ENCODE measurements around the gene RPP14.
"Not testable (repeated sequence)": the region's sequence is repeated elsewhere in the genome, so short reads cannot be mapped to it uniquely, and the experiment has no call there.

RPP14 gene

GRCh38 chr3:58331593-58332152 is 25.6 kb downstream of the RPP14 start:
- no peak for DNase-seq (ENCODE audit: low read depth in 3 of 3, low spot score in 1 of 3)

GRCh38 chr3:58332575-58333188 is 26.6 kb downstream of the RPP14 start, which contains the start of gene PXK:
Gene PXK, plus strand, starts transcription at chr3:58332892. Its CDS starts 97 bp downstream, at chr3:58332989.
- peak; percentile 17 to 75 (median 59) for DNase-seq (ENCODE audit: low read depth in 3 of 3, low spot score in 1 of 3)

GRCh38 chr3:58333206-58334012 is 27.4 kb downstream of the RPP14 start:
- peak in 1 of 3 donors; percentile 27 for DNase-seq (ENCODE audit: low read depth in 3 of 3, low spot score in 1 of 3)

GRCh38 chr3:58334013-58334321 is 27.9 kb downstream of the RPP14 start:
- no peak for DNase-seq (ENCODE audit: low read depth in 3 of 3, low spot score in 1 of 3)

GRCh38 chr3:58334506-58334884 is 28.4 kb downstream of the RPP14 start:
- DNase-seq (ENCODE audit: low read depth in 3 of 3, low spot score in 1 of 3): no peak

- no peak for DNase-seq (ENCODE audit: low read depth in 3 of 3, low spot score in 1 of 3)
These were observed 29.6 kb downstream of the RPP14 start for GRCh38 chr3:58335652-58335947.

- DNase-seq (ENCODE audit: low read depth in 3 of 3, low spot score in 1 of 3): no peak
These were observed 30.3 kb downstream of the RPP14 start for GRCh38 chr3:58336135-58336882.

- no peak for DNase-seq (ENCODE audit: low read depth in 3 of 3, low spot score in 1 of 3)
These were observed 31.1 kb downstream of the RPP14 start for GRCh38 chr3:58337190-58337589.

- DNase-seq (ENCODE audit: low read depth in 3 of 3, low spot score in 1 of 3): not testable (repeated sequence)
These were observed 33.1 kb downstream of the RPP14 start for GRCh38 chr3:58339146-58339545.

- no peak for DNase-seq (ENCODE audit: low read depth in 3 of 3, low spot score in 1 of 3)
These were observed 34.7 kb downstream of the RPP14 start for GRCh38 chr3:58340594-58341244.

- DNase-seq (ENCODE audit: low read depth in 3 of 3, low spot score in 1 of 3): no peak
These were observed 35.3 kb downstream of the RPP14 start for GRCh38 chr3:58341376-58341775.

GRCh38 chr3:58342676-58343075 is 36.6 kb downstream of the RPP14 start:
- DNase-seq (ENCODE audit: low read depth in 3 of 3, low spot score in 1 of 3): no peak

GRCh38 chr3:58345457-58345856 is 39.4 kb downstream of the RPP14 start:
- no peak for DNase-seq (ENCODE audit: low read depth in 3 of 3, low spot score in 1 of 3)

- no peak for DNase-seq (ENCODE audit: low read depth in 3 of 3, low spot score in 1 of 3)
These were observed 40.3 kb downstream of the RPP14 start for GRCh38 chr3:58346368-58346767.

- DNase-seq (ENCODE audit: low read depth in 3 of 3, low spot score in 1 of 3): no peak
These were observed 41.9 kb downstream of the RPP14 start for GRCh38 chr3:58347984-58348383.

GRCh38 chr3:58349792-58350626 is 44.0 kb downstream of the RPP14 start:
- no peak for DNase-seq (ENCODE audit: low read depth in 3 of 3, low spot score in 1 of 3)

- no peak for DNase-seq (ENCODE audit: low read depth in 3 of 3, low spot score in 1 of 3)
These were observed 44.6 kb downstream of the RPP14 start for GRCh38 chr3:58350627-58351013.

GRCh38 chr3:58351920-58352319 is 45.9 kb downstream of the RPP14 start:
- no peak for DNase-seq (ENCODE audit: low read depth in 3 of 3, low spot score in 1 of 3)

GRCh38 chr3:58352626-58353025 is 46.6 kb downstream of the RPP14 start:
- DNase-seq (ENCODE audit: low read depth in 3 of 3, low spot score in 1 of 3): no peak

GRCh38 chr3:58353722-58354553 is 47.9 kb downstream of the RPP14 start:
- DNase-seq (ENCODE audit: low read depth in 3 of 3, low spot score in 1 of 3): no peak
